Stimulated activated CD4-positive, alpha-beta T cell treated with anti-CD3 and anti-CD28 coated beads, Interleukin-1b, Interleukin-23, amount 100 ng/mL, for 4 hours (primary cell): ENCODE data around the gene MSH5.

Experiments
- DNase-seq, 2 donors: peaks; one replicate each; pipeline ENCODE4 v3.0.0-alpha.2; 2020; ENCODE audit warnings: low read depth in 2 of 2

Gene MSH5

GRCh38 chr6:31713465-31713864 is 26.3 kb upstream of the MSH5 start:
- DNase-seq, result no peak

GRCh38 chr6:31713991-31714684 is 25.7 kb upstream of the MSH5 start:
- DNase-seq, result no peak

GRCh38 chr6:31715022-31715958 is 24.5 kb upstream of the MSH5 start, which contains the start of gene LY6G6D:
TSS of gene LY6G6D (plus strand) at chr6:31715348. CDS start at chr6:31715356, 8 bp downstream.
- no peak for DNase-seq

GRCh38 chr6:31717499-31718222 is 22.1 kb upstream of the MSH5 start:
- DNase-seq, result no peak

GRCh38 chr6:31718265-31718664 is 21.5 kb upstream of the MSH5 start:
- DNase-seq, result no peak

- DNase-seq, result no peak
Measured at GRCh38 chr6:31719001-31719400, 20.8 kb upstream of the MSH5 start.

- DNase-seq, result no peak
Measured at GRCh38 chr6:31720196-31720770, 19.5 kb upstream of the MSH5 start.

GRCh38 chr6:31721351-31722020 is 18.3 kb upstream of the MSH5 start, which contains the start of gene LY6G6C:
TSS of gene LY6G6C (minus strand) at chr6:31721746. CDS start at chr6:31721679, 67 bp downstream.
- DNase-seq, result no peak

- no peak for DNase-seq
Measured at GRCh38 chr6:31722173-31722572, 17.6 kb upstream of the MSH5 start.

- no peak for DNase-seq
Measured at GRCh38 chr6:31723245-31723979, 16.4 kb upstream of the MSH5 start, which contains the start of gene MPIG6B. TSS of gene MPIG6B (plus strand) at chr6:31723373. CDS start at chr6:31723384, 11 bp downstream.

- DNase-seq, result no peak
Measured at GRCh38 chr6:31723980-31724691, 15.7 kb upstream of the MSH5 start.

GRCh38 chr6:31725502-31726350 is 14.1 kb upstream of the MSH5 start:
- DNase-seq, result no peak

GRCh38 chr6:31727034-31727716 is 12.6 kb upstream of the MSH5 start:
- no peak for DNase-seq

GRCh38 chr6:31727717-31728671 is 11.8 kb upstream of the MSH5 start:
- DNase-seq, result no peak

- no peak for DNase-seq
Measured at GRCh38 chr6:31728767-31729514, 10.9 kb upstream of the MSH5 start, which contains the start of gene DDAH2. TSS of gene DDAH2 (minus strand) at chr6:31729299. CDS start at chr6:31729161, 138 bp downstream.

- DNase-seq, result peak; percentile 70 to 72
Measured at GRCh38 chr6:31729515-31729978, 10.3 kb upstream of the MSH5 start.
